ENCODE data around the gene GHRL.

DNA sequence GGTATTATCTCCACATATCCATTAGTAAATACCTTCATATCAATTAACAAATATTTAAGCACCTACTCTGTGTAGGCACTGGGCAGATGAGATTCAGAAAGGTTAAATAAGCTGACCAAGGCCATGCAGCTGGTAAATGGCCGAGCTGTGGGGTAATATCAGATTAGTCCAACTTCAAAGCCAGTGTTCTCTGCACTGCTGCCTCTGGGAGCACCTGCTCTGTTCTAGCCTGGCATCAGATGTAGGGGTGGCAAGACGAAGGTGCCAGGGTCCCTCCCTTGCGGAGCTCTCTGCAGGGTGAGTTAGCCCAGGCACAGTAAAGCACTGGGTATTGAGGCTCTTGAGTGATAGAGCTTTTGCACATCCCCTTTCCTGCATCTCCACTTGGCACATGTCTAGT lies 39.0 kb downstream of the GHRL start:
- TF ChIP-seq, protein P1, sequence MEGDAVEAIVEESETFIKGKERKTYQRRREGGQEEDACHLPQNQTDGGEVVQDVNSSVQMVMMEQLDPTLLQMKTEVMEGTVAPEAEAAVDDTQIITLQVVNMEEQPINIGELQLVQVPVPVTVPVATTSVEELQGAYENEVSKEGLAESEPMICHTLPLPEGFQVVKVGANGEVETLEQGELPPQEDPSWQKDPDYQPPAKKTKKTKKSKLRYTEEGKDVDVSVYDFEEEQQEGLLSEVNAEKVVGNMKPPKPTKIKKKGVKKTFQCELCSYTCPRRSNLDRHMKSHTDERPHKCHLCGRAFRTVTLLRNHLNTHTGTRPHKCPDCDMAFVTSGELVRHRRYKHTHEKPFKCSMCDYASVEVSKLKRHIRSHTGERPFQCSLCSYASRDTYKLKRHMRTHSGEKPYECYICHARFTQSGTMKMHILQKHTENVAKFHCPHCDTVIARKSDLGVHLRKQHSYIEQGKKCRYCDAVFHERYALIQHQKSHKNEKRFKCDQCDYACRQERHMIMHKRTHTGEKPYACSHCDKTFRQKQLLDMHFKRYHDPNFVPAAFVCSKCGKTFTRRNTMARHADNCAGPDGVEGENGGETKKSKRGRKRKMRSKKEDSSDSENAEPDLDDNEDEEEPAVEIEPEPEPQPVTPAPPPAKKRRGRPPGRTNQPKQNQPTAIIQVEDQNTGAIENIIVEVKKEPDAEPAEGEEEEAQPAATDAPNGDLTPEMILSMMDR (IDR thresholded peaks at IDR 0.05), result no peak
- no peak for TF ChIP-seq POLR2A (IDR thresholded peaks at IDR 0.05)

Data from sigmoid colon (tissue), 3 donors.